Left lung (tissue), 10 donors: Measurements from ENCODE around the gene NFIC. TPM values are rescaled to one million over a fixed set of nuclear protein-coding genes. Genes with fewer than 3 reads are reported as not detected.

Experiments used
- ATAC-seq: fragments of 200-7000 bp; cut with Tn5 transposase; one replicate; pipeline ENCODE4 v1.9.1; 2020; ENCODE audit warnings: moderate library complexity
- DNase-seq, 4 donors: peaks; one replicate each; pipeline ENCODE4 v3.0.0-alpha.2; 2013 to 2020
- H3K27ac ChIP-seq, 2 donors: fragments of 200-600 bp; sonication (generic) in 1 of 2; one replicate each; pipeline versions ENCODE4 v1.5.0 to v1.8.0; 2020 to 2021
- H3K27me3 ChIP-seq, 2 donors: fragments of 200-600 bp; sonication (generic) in 1 of 2; one replicate each; pipeline versions ENCODE4 v1.5.0 to v1.8.0; 2020 to 2021
- H3K36me3 ChIP-seq, 2 donors: fragments of 200-600 bp; sonication (generic) in 1 of 2; one replicate each; pipeline versions ENCODE4 v1.5.0 to v1.8.0; 2020 to 2021
- H3K4me1 ChIP-seq, 2 donors: fragments of 200-600 bp; one replicate each; pipeline ENCODE4 v1.8.0; 2021
- H3K4me3 ChIP-seq, 2 donors: fragments of 200-600 bp; sonication (generic) in 1 of 2; one replicate each; pipeline versions ENCODE4 v1.5.0 to v1.8.0; 2020 to 2021; ENCODE audit warnings: mild to moderate bottlenecking in 1 of 2
- H3K9me3 ChIP-seq, 2 donors: fragments of 200-600 bp; sonication (generic) in 1 of 2; one replicate each; pipeline versions ENCODE4 v1.5.0 to v1.8.0; 2020 to 2021
- CTCF ChIP-seq, 2 donors: fragments of 200-600 bp; sonication (generic) in 1 of 2; IDR thresholded peaks; one replicate each; pipeline versions ENCODE4 v1.5.0 to v1.8.0; 2021; ENCODE audit warnings: antibody characterized with exemption in 2 of 2
- intact Hi-C, 2 donors: fragments of 100-400 bp; cut with DNase I; formaldehyde crosslinking; loops; one replicate each; pipeline versions ENCODE4 v1.11.2 to v1.14.2; 2022
- polyA plus RNA-seq, 6 donors: library from polyadenylated mRNA; unstranded; fragments of 120-200 nt; gene quantifications; one replicate each; pipeline ENCODE4 v1.2.1, GENCODE V29; 2013; ENCODE audit not compliant: insufficient read length in 6 of 6
- total RNA-seq, 2 donors: library from RNA; stranded (reverse); fragmentation: NEBNext Ultra II Directional; extraction: Animal tissue kit (Norgen Biotek cat#: 25700); gene quantifications; one replicate each; pipeline ENCODE4 v1.2.1, GENCODE V29; 2021
- donor health status: DM: no; HTN: yes; CAD: no.
- donor health status: DM: no; HTN: no; CAD: no.

The NFIC gene
- total and polyA plus RNA-seq, 8 donors = 37.2 to 163 (median 55.7) TPM

- ATAC-seq (no peak), DNase-seq (no peak)
- TF ChIP-seq CTCF (IDR thresholded peaks at IDR 0.05) = no peak
- H3K9me3 ChIP-seq = no peaks in the 10 kb centered on the region
- H3K27ac ChIP-seq = peak overlapping the region in 1 of 2 donors; percentile 23
- intact Hi-C loops = no loop called here
- peaks cover 34 to 72% of the 10 kb centered on the region in 2 donors for H3K4me1 ChIP-seq
- H3K36me3 ChIP-seq = peaks cover 0 to 54% of the 10 kb centered on the region in 2 donors
- no peaks in the 10 kb centered on the region for H3K27me3 ChIP-seq
- H3K4me3 ChIP-seq = no peak overlapping the region
Measured at GRCh38 chr19:3431760-3432397, 65.5 kb downstream of the NFIC start.

DNA sequence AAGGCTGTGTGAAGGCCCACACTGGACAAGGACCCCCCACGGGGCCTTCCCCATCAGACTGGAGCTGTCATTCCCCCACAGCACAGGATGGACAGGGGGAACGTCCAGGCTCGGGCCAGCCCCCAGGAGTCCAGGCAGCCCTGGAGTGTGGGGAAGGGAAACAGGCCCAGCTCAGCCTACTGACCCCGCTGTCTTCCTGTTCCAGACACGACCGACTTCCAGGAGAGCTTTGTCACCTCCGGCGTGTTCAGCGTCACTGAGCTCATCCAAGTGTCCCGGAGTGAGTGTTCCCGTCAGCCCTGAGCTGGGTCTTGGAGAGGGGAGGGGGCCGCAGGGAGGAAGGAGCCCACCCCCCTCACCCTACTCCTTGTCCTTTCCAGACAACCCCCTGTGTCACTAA is 66.9 kb downstream of the NFIC start:
- H3K9me3 ChIP-seq = no peaks in the 10 kb centered on the region
- peak overlapping the region; percentile 24 to 92 for H3K27ac ChIP-seq
- ATAC-seq = no peak
- no peak overlapping the region for H3K4me3 ChIP-seq
- H3K27me3 ChIP-seq = no peaks in the 10 kb centered on the region
- no peak for TF ChIP-seq CTCF (IDR thresholded peaks at IDR 0.05)
- peaks cover 26 to 58% of the 10 kb centered on the region in 2 donors for H3K4me1 ChIP-seq
- intact Hi-C loops = no loop called here
- peaks cover 0 to 66% of the 10 kb centered on the region in 2 donors for H3K36me3 ChIP-seq
- DNase-seq = no peak

- Histone ChIP-seq H3K27ac (peak overlapping the region; percentile 91 to 92), H3K4me1 (peaks cover 21 to 52% of the 10 kb centered on the region in 2 donors), H3K36me3 (peaks cover 0 to 72% of the 10 kb centered on the region in 2 donors), H3K27me3 (no peaks in the 10 kb centered on the region), H3K9me3 (no peaks in the 10 kb centered on the region), H3K4me3 (peak overlapping the region in 1 of 2 donors; percentile 58)
- TF ChIP-seq CTCF (IDR thresholded peaks at IDR 0.05) = no peak
- DNase-seq = no peak
- no peak for ATAC-seq
- intact Hi-C loops = no loop called here
Measured at GRCh38 chr19:3433805-3434540, 67.6 kb downstream of the NFIC start.

DNA sequence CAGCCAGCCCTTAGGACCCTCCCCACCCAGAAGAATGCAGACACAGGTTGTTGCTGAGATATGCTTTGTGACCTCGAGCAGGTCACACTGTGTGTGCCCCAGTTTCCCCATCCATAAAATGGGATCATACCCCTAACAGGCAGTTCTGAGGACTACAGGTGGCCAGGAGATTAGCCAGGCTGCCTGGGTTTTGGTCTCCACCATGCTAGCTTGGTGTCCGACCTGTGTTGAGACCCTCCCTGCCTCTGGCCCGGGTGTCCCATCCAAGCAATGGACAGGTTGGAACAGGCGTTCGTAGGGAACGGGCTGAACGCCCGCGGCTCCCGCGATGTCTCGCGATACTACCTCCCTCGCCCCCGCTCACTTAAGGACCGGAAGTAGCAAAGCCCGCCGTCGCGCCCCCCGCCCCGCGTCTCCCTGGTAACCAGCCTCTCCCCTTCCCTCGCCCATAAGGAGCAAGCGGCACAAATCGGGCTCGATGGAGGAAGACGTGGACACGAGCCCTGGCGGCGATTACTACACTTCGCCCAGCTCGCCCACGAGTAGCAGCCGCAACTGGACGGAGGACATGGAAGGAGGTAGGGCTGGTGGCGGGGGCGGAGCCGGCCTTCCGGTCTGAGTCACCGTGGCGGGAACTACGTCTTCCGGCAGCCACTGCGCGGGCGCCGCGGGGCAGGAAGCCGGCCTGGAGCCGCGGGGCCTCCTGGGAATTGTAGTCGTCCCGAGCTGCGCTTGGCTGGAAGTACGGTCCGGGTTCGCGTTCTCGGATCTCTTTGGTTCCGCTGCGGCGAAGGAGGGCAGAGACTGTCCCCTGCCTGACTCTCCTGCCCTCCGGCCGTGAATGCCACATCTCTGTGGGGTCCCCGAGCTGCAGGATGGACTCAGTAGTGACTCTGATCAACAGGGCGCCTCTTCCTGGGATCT is 68.5 kb downstream of the NFIC start:
- TF ChIP-seq CTCF (IDR thresholded peaks at IDR 0.05) = no peak
- no peaks in the 10 kb centered on the region for H3K27me3 ChIP-seq
- DNase-seq (peak; percentile 90 to 99 (median 96)), ATAC-seq (peak; percentile 98)
- H3K4me1 ChIP-seq = peaks cover 17 to 44% of the 10 kb centered on the region in 2 donors
- H3K36me3 ChIP-seq = peaks cover 0 to 73% of the 10 kb centered on the region in 2 donors
- no peaks in the 10 kb centered on the region for H3K9me3 ChIP-seq
- intact Hi-C loops = no loop called here
- peak overlapping the region; percentile 91 to 92 for H3K27ac ChIP-seq
- peak overlapping the region; percentile 32 to 58 for H3K4me3 ChIP-seq
